H9 (cell line): ENCODE results near the gene HUS1B. TPM values are rescaled to one million over a fixed set of nuclear protein-coding genes. Genes with fewer than 3 reads are reported as not detected.

ENCODE experiments used
- DNase-seq: peaks from one replicate; pipeline ENCODE4 v3.0.0-alpha.2; 2017
- H2AFZ ChIP-seq: one replicate; pipeline ENCODE4 v1.6.1; 2013; ENCODE audit warnings: mild to moderate bottlenecking, low read length, control low read depth, moderate library complexity
- H2AK5ac ChIP-seq: 2 replicates; pipeline ENCODE4 v1.6.1; 2013; ENCODE audit warnings: low read length, control low read depth, mixed read lengths; ENCODE audit not compliant: insufficient read length
- H2BK120ac ChIP-seq: one replicate; pipeline ENCODE4 v1.6.1; 2013; ENCODE audit warnings: low read depth, mild to moderate bottlenecking, low read length, control low read depth, inconsistent platforms; ENCODE audit not compliant: poor library complexity, severe bottlenecking
- H2BK12ac ChIP-seq: 2 replicates; pipeline ENCODE4 v1.6.1; 2013; ENCODE audit warnings: low read length, control low read depth, mixed read lengths, low read depth; ENCODE audit not compliant: insufficient read length
- H2BK15ac ChIP-seq: 2 replicates; pipeline ENCODE4 v1.6.1; 2013; ENCODE audit warnings: low read depth, low read length, control low read depth
- H2BK20ac ChIP-seq: one replicate; pipeline ENCODE4 v1.6.1; 2013; ENCODE audit warnings: low read depth, mild to moderate bottlenecking, low read length, control low read depth, inconsistent platforms; ENCODE audit not compliant: poor library complexity, severe bottlenecking
- H2BK5ac ChIP-seq: 2 replicates; pipeline ENCODE4 v1.6.1; 2013; ENCODE audit warnings: low read length, control low read depth, mixed read lengths; ENCODE audit not compliant: insufficient read length
- H3K14ac ChIP-seq: 2 replicates; pipeline ENCODE4 v1.6.1; 2013; ENCODE audit warnings: low read length, control low read depth; ENCODE audit not compliant: insufficient read depth
- H3K18ac ChIP-seq: 2 replicates; pipeline ENCODE4 v1.6.1; 2013; ENCODE audit warnings: low read depth, mild to moderate bottlenecking, mixed read lengths, low read length, control low read depth; ENCODE audit not compliant: insufficient read length
- H3K23ac ChIP-seq: 2 replicates; pipeline ENCODE4 v1.6.1; 2013; ENCODE audit warnings: low read length, control low read depth, mixed read lengths, low read depth; ENCODE audit not compliant: insufficient read length
- H3K23me2 ChIP-seq: 2 replicates; pipeline ENCODE4 v1.6.1; 2013; ENCODE audit warnings: low read depth, mild to moderate bottlenecking, mixed read lengths, low read length, control low read depth; ENCODE audit not compliant: insufficient read length, poor library complexity, severe bottlenecking
- H3K27ac ChIP-seq: 2 replicates; pipeline ENCODE4 v1.5.1; 2013; ENCODE audit warnings: low read length, control low read depth, mixed read lengths, low read depth; ENCODE audit not compliant: insufficient read length
- H3K27me3 ChIP-seq: 2 replicates; pipeline ENCODE4 v1.6.1; 2013; ENCODE audit warnings: low read length, control low read depth, inconsistent platforms; ENCODE audit not compliant: insufficient read depth
- H3K4ac ChIP-seq: 2 replicates; pipeline ENCODE4 v1.6.1; 2013; ENCODE audit warnings: low read depth, mild to moderate bottlenecking, control low read depth, inconsistent platforms, low read length, moderate library complexity
- H3K4me1 ChIP-seq: 2 replicates; pipeline ENCODE4 v1.6.1; 2013; ENCODE audit warnings: low read length, control low read depth, inconsistent platforms; ENCODE audit not compliant: insufficient read depth
- H3K4me2 ChIP-seq: 2 replicates; pipeline ENCODE4 v1.6.1; 2013; ENCODE audit warnings: low read length, control low read depth, mixed read lengths; ENCODE audit not compliant: insufficient read length, insufficient read depth
- H3K56ac ChIP-seq: 2 replicates; pipeline ENCODE4 v1.6.1; 2013; ENCODE audit warnings: low read depth, mild to moderate bottlenecking, mixed read lengths, low read length, control low read depth; ENCODE audit not compliant: insufficient read length
- H3K79me1 ChIP-seq: 2 replicates; pipeline ENCODE4 v1.6.1; 2013; ENCODE audit warnings: low read depth, mild to moderate bottlenecking, moderate library complexity, low read length, control low read depth, inconsistent platforms; ENCODE audit not compliant: insufficient read depth, poor library complexity, severe bottlenecking
- H3K79me2 ChIP-seq: 2 replicates; pipeline ENCODE4 v1.6.1; 2013; ENCODE audit warnings: low read length, control low read depth, inconsistent platforms; ENCODE audit not compliant: insufficient read depth
- H3K9ac ChIP-seq: 2 replicates; pipeline ENCODE4 v1.6.1; 2013; ENCODE audit warnings: low read length, control low read depth, mixed read lengths; ENCODE audit not compliant: insufficient read length; ENCODE audit errors: extremely low read depth
- H3K9me3 ChIP-seq: one replicate; pipeline ENCODE4 v1.6.1; 2013; ENCODE audit warnings: low read depth, low read length, inconsistent platforms; ENCODE audit not compliant: control insufficient read depth
- H3T11ph ChIP-seq: one replicate; pipeline ENCODE4 v1.6.1; 2013; ENCODE audit warnings: mild to moderate bottlenecking, low read length, control low read depth, inconsistent platforms
- H4K20me1 ChIP-seq: one replicate; pipeline ENCODE4 v1.6.1; 2013; ENCODE audit not compliant: control insufficient read depth, insufficient read length, insufficient read depth
- H4K5ac ChIP-seq: 2 replicates; pipeline ENCODE4 v1.6.1; 2013; ENCODE audit warnings: low read depth, mild to moderate bottlenecking, mixed read lengths, low read length, control low read depth; ENCODE audit not compliant: insufficient read length
- H4K8ac ChIP-seq: replicated peaks from 2 replicates; pipeline ENCODE4 v1.6.1; 2013; ENCODE audit warnings: low read length, control low read depth, mixed read lengths, low read depth; ENCODE audit not compliant: insufficient read length
- H4K91ac ChIP-seq: 2 replicates; pipeline ENCODE4 v1.6.1; 2013; ENCODE audit warnings: low read depth, mild to moderate bottlenecking, moderate library complexity, mixed read lengths, low read length, control low read depth; ENCODE audit not compliant: insufficient read length
- H3K27ac Mint-ChIP-seq, 3 experiments: 2 replicates in 2 of 3; 3 replicates in 1 of 3; pipeline ENCODE4 v1.8.0; 2020 to 2021; ENCODE audit warnings: mixed read lengths in 3 of 3, mild to moderate bottlenecking in 1 of 3, moderate library complexity in 1 of 3
- H3K27me3 Mint-ChIP-seq: 2 replicates; pipeline ENCODE4 v1.8.0; 2021; ENCODE audit warnings: low read depth, mild to moderate bottlenecking, moderate library complexity, mixed read lengths
- H3K36me3 Mint-ChIP-seq, 3 experiments: 2 replicates in 2 of 3; 3 replicates in 1 of 3; pipeline ENCODE4 v1.8.0; 2020 to 2021; ENCODE audit warnings: low read depth in 3 of 3, mixed read lengths in 3 of 3; ENCODE audit not compliant: insufficient read depth in 1 of 3
- H3K4me1 Mint-ChIP-seq, 2 experiments: 2 replicates each; pipeline ENCODE4 v1.8.0; 2020; ENCODE audit warnings: mixed read lengths in 2 of 2
- H3K4me3 Mint-ChIP-seq, 2 experiments: 2 replicates in 1 of 2; 3 replicates in 1 of 2; pipeline ENCODE4 v1.8.0; 2020 to 2021; ENCODE audit warnings: mild to moderate bottlenecking in 2 of 2, mixed read lengths in 2 of 2, moderate library complexity in 1 of 2
- H3K9me3 Mint-ChIP-seq, 2 experiments: 2 replicates in 1 of 2; 3 replicates in 1 of 2; pipeline ENCODE4 v1.8.0; 2020; ENCODE audit warnings: mild to moderate bottlenecking in 2 of 2, mixed read lengths in 2 of 2, moderate library complexity in 1 of 2
- CTCF ChIP-seq: fragments of 200-600 bp; sonication (generic); conservative IDR thresholded peaks from 3 replicates; pipeline ENCODE4 v1.8.0; 2021; ENCODE audit warnings: antibody characterized with exemption, mild to moderate bottlenecking
- WGBS: extraction: QIAGEN DNeasy Blood & Tissue Kit; methylation state at CpG from one replicate; pipeline ENCODE4 v1.1.7; 2013; ENCODE audit warnings: missing lambda C conversion rate, low lambda C conversion rate, mixed read lengths; ENCODE audit not compliant: insufficient read length; ENCODE audit errors: extremely low coverage; 5-methylcytosine and 5-hydroxymethylcytosine counted together
- total RNA-seq: library from RNA; stranded (reverse); gene quantifications from 2 replicates; pipeline ENCODE4 v1.2.1, GENCODE V29; 2021

The HUS1B gene
- total RNA-seq, 1 experiment from 2014 or later: 0.96 TPM

GRCh38 chr6:611928-612327 lies 45.0 kb downstream of the HUS1B start:
- no peaks in the 10 kb centered on the region for H3K79me1 ChIP-seq
- H3K4me2 ChIP-seq: no peak overlapping the region
- no peaks in the 10 kb centered on the region for H3K27me3 ChIP-seq
- H3K23ac ChIP-seq: no peak overlapping the region
- H3K4me1 ChIP-seq: no peaks in the 10 kb centered on the region
- no peak overlapping the region for H4K8ac ChIP-seq
- no peak overlapping the region for H4K91ac ChIP-seq
- Mint-ChIP-seq H3K4me1 (no peaks in the 10 kb centered on the region), H3K4me3 (no peak overlapping the region), H3K36me3 (peaks cover 8 to 22% (median 21%) of the 10 kb centered on the region in 3 experiments), H3K9me3 (no peaks in the 10 kb centered on the region), H3K27me3 (no peaks in the 10 kb centered on the region), H3K27ac (no peak overlapping the region; a peak in 1 of 7 replicates)
- H3K79me2 ChIP-seq: no peaks in the 10 kb centered on the region
- no peaks in the 10 kb centered on the region for H3K9me3 ChIP-seq
- no peak overlapping the region for H2BK120ac ChIP-seq
- no peak overlapping the region for H3T11ph ChIP-seq
- no peak overlapping the region for H3K9ac ChIP-seq
- no peak overlapping the region for H3K4ac ChIP-seq
- no peak overlapping the region for H2BK5ac ChIP-seq
- H2BK12ac ChIP-seq: no peak overlapping the region
- H2AK5ac ChIP-seq: no peak overlapping the region
- H3K14ac ChIP-seq: no peak overlapping the region
- no peak overlapping the region for H2BK20ac ChIP-seq
- no peak overlapping the region for H3K56ac ChIP-seq
- H2BK15ac ChIP-seq: no peak overlapping the region
- H4K20me1 ChIP-seq: no peaks in the 10 kb centered on the region
- H3K18ac ChIP-seq: no peak overlapping the region
- H3K23me2 ChIP-seq: no peaks in the 10 kb centered on the region
- no peak for DNase-seq
- WGBS: no CpG with 5 or more reads among the region's 4 CpGs
- H4K5ac ChIP-seq: no peak overlapping the region
- no peak overlapping the region for H2AFZ ChIP-seq
- no peak overlapping the region for H3K27ac ChIP-seq
- TF ChIP-seq CTCF: no peak
